Skeletal muscle tissue (tissue), 4 donors: Measurements from ENCODE around the gene EBLN2. TPM values are rescaled to one million over a fixed set of nuclear protein-coding genes. Genes with fewer than 3 reads are reported as not detected.
"Not testable (repeated sequence)": the region's sequence is repeated elsewhere in the genome, so short reads cannot be mapped to it uniquely, and the experiment has no call there.

Source experiments
- H3K27ac ChIP-seq: one replicate; pipeline ENCODE4 v1.7.0; 2013; ENCODE audit warnings: mild to moderate bottlenecking, low read depth, low read length, inconsistent platforms
- H3K27me3 ChIP-seq, 3 donors: one replicate each; pipeline ENCODE4 v1.7.0; 2013; ENCODE audit warnings: low read length in 3 of 3; ENCODE audit not compliant: control insufficient read depth in 3 of 3, insufficient read depth in 3 of 3
- H3K36me3 ChIP-seq, 3 donors: one replicate each; pipeline ENCODE4 v1.7.0; 2013; ENCODE audit warnings: low read length in 3 of 3; ENCODE audit not compliant: control insufficient read depth in 3 of 3, insufficient read depth in 3 of 3
- H3K4me1 ChIP-seq, 3 donors: one replicate each; pipeline ENCODE4 v1.7.0; 2013; ENCODE audit warnings: low read length in 3 of 3, mild to moderate bottlenecking in 3 of 3; ENCODE audit not compliant: control insufficient read depth in 3 of 3, insufficient read depth in 3 of 3
- H3K4me3 ChIP-seq, 3 donors: one replicate each; pipeline ENCODE4 v1.7.0; 2013; ENCODE audit warnings: low read length in 3 of 3
- H3K9ac ChIP-seq, 3 donors: one replicate each; pipeline ENCODE4 v1.7.0; 2013; ENCODE audit warnings: low read length in 3 of 3, mild to moderate bottlenecking in 3 of 3, moderate library complexity in 2 of 3, low read depth in 1 of 3
- H3K9me3 ChIP-seq, 3 donors: one replicate each; pipeline ENCODE4 v1.7.0; 2013; ENCODE audit warnings: low read length in 3 of 3; ENCODE audit not compliant: control insufficient read depth in 3 of 3
- total RNA-seq: library from RNA; depleted of rRNA; stranded (reverse); fragments of >200 nt; gene quantifications from one replicate; pipeline ENCODE4 v1.2.3, GENCODE V29; 2014
- donor health status: Osteomylitis.

EBLN2 gene
- total RNA-seq, 1 donor from 2014 or later, result 8.4 TPM

GRCh38 chr3:73056014-73056844 is 5.2 kb upstream of the EBLN2 start:
- H3K4me1 ChIP-seq, result peaks cover 0 to 2% (median 0%) of the 10 kb centered on the region in 3 donors
- no peak overlapping the region for H3K4me3 ChIP-seq
- H3K27me3 ChIP-seq, result no peaks in the 10 kb centered on the region
- no peak overlapping the region for H3K9ac ChIP-seq
- no peaks in the 10 kb centered on the region for H3K9me3 ChIP-seq
- peaks cover 0 to 4% (median 0%) of the 10 kb centered on the region in 3 donors for H3K36me3 ChIP-seq
- H3K27ac ChIP-seq, result no peak overlapping the region

GRCh38 chr3:73056845-73057150 is 4.7 kb upstream of the EBLN2 start:
- Histone ChIP-seq H3K9me3 (no peaks in the 10 kb centered on the region), H3K9ac (no peak overlapping the region), H3K27me3 (no peaks in the 10 kb centered on the region), H3K27ac (no peak overlapping the region), H3K36me3 (peaks cover 0 to 8% (median 0%) of the 10 kb centered on the region in 3 donors), H3K4me3 (no peak overlapping the region), H3K4me1 (peaks cover 0 to 2% (median 0%) of the 10 kb centered on the region in 3 donors)

GRCh38 chr3:73060302-73060723 is 1.1 kb upstream of the EBLN2 start:
- H3K36me3 ChIP-seq, result peaks cover 5 to 25% (median 15%) of the 10 kb centered on the region in 3 donors
- H3K27me3 ChIP-seq, result no peaks in the 10 kb centered on the region
- no peak overlapping the region for H3K4me3 ChIP-seq
- H3K4me1 ChIP-seq, result peaks cover 0 to 2% (median 0%) of the 10 kb centered on the region in 3 donors
- H3K9me3 ChIP-seq, result no peaks in the 10 kb centered on the region
- H3K9ac ChIP-seq, result no peak overlapping the region
- H3K27ac ChIP-seq, result no peak overlapping the region

- H3K9ac ChIP-seq, H3K27ac ChIP-seq, H3K4me3 ChIP-seq, H3K4me1 ChIP-seq, H3K27me3 ChIP-seq, H3K9me3 ChIP-seq: not testable (repeated sequence)
- peaks cover 5 to 23% (median 15%) of the 10 kb centered on the region in 3 donors for H3K36me3 ChIP-seq
Measured at GRCh38 chr3:73066243-73066642, 4.8 kb downstream of the EBLN2 start.

GRCh38 chr3:73068419-73068818 is 7.0 kb downstream of the EBLN2 start:
- peaks cover under 1 to 7% (median 3%) of the 10 kb centered on the region in 3 donors for H3K4me1 ChIP-seq
- no peak overlapping the region for H3K4me3 ChIP-seq
- H3K9me3 ChIP-seq, result no peaks in the 10 kb centered on the region
- no peaks in the 10 kb centered on the region for H3K27me3 ChIP-seq
- no peak overlapping the region for H3K27ac ChIP-seq
- H3K9ac ChIP-seq, result no peak overlapping the region
- H3K36me3 ChIP-seq, result peaks cover 0 to 10% (median 4%) of the 10 kb centered on the region in 3 donors

GRCh38 chr3:73069187-73069586 is 7.7 kb downstream of the EBLN2 start:
- Histone ChIP-seq H3K27ac (no peak overlapping the region), H3K9me3 (no peaks in the 10 kb centered on the region), H3K36me3 (peaks cover 0 to 10% (median 1%) of the 10 kb centered on the region in 3 donors), H3K4me1 (peaks cover 3 to 7% (median 6%) of the 10 kb centered on the region in 3 donors), H3K4me3 (no peak overlapping the region), H3K27me3 (no peaks in the 10 kb centered on the region), H3K9ac (no peak overlapping the region)

GRCh38 chr3:73069775-73070444 is 8.5 kb downstream of the EBLN2 start:
- H3K9ac ChIP-seq, result no peak overlapping the region
- H3K27me3 ChIP-seq, result no peaks in the 10 kb centered on the region
- H3K36me3 ChIP-seq, result peaks cover 0 to 6% (median 0%) of the 10 kb centered on the region in 3 donors
- peaks cover 3 to 7% (median 6%) of the 10 kb centered on the region in 3 donors for H3K4me1 ChIP-seq
- H3K9me3 ChIP-seq, result no peaks in the 10 kb centered on the region
- no peak overlapping the region for H3K27ac ChIP-seq
- no peak overlapping the region for H3K4me3 ChIP-seq

GRCh38 chr3:73070675-73071575 is 9.5 kb downstream of the EBLN2 start:
- Histone ChIP-seq H3K27me3 (no peaks in the 10 kb centered on the region), H3K36me3 (no peaks in the 10 kb centered on the region), H3K4me3 (no peak overlapping the region), H3K4me1 (peaks cover 3 to 7% (median 6%) of the 10 kb centered on the region in 3 donors), H3K27ac (no peak overlapping the region), H3K9me3 (no peaks in the 10 kb centered on the region), H3K9ac (no peak overlapping the region)

GRCh38 chr3:73071952-73072351 is 10.5 kb downstream of the EBLN2 start:
- Histone ChIP-seq H3K27ac (no peak overlapping the region), H3K9me3 (no peaks in the 10 kb centered on the region), H3K4me3 (no peak overlapping the region), H3K4me1 (peaks cover 3 to 7% (median 6%) of the 10 kb centered on the region in 3 donors), H3K36me3 (no peaks in the 10 kb centered on the region), H3K9ac (no peak overlapping the region), H3K27me3 (no peaks in the 10 kb centered on the region)
